ENCODE measurements around the gene CTXND1. TPM values are rescaled to one million over a fixed set of nuclear protein-coding genes. Genes with fewer than 3 reads are reported as not detected.
A peak's percentile ranks its signal among the peaks of the same experiment; 100 is the strongest.
"Not testable (repeated sequence)": the region's sequence is repeated elsewhere in the genome, so short reads cannot be mapped to it uniquely, and the experiment has no call there.

The CTXND1 gene
- total RNA-seq, 1 donor from 2014 or later = not detected

DNA sequence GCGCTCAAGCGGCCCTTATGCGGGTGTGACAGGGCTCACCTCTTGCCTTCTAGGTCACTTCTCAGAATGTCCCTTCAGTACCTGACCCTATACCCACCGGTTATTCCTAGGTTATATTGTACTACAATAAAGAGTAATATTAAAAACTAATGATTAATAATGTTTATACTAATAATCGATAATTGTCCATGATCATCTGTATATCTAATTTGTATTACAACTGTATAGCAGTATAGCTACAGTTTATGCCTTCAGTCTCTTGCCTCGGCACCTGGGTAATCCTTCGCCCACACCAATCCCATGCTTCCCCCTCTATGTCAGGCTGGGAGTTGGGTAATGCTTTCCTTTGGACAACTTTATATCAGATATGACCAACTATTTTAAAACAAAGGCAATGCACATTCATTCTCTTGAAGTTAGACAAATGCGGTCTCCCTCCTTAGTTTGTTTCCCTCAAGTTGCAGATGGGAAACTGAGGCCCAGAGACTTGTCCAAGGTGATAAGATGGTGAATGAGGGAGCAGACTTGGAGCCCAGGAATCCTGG, 95.8 kb downstream of the CTXND1 start:
- DNase-seq (ENCODE audit: low spot score) = no peak
- H3K4me1 Mint-ChIP-seq (ENCODE audit: low read depth) = peaks cover 51% of the 10 kb centered on the region
- H3K4me3 Mint-ChIP-seq (ENCODE audit: low read depth) = no peak overlapping the region
- H3K9me3 Mint-ChIP-seq = no peaks in the 10 kb centered on the region
- peaks cover 48% of the 10 kb centered on the region for H3K36me3 Mint-ChIP-seq (ENCODE audit: low read depth)
- H3K27ac Mint-ChIP-seq = no peak overlapping the region
- H3K27me3 Mint-ChIP-seq (ENCODE audit: low read depth) = peaks cover 2% of the 10 kb centered on the region
- intact Hi-C loops (cut with micrococcal nuclease) = loop anchor here (10.0 kb wide), 1 partner anchor 261 kb away; the partner anchor contains the start of gene MTHFS

DNA sequence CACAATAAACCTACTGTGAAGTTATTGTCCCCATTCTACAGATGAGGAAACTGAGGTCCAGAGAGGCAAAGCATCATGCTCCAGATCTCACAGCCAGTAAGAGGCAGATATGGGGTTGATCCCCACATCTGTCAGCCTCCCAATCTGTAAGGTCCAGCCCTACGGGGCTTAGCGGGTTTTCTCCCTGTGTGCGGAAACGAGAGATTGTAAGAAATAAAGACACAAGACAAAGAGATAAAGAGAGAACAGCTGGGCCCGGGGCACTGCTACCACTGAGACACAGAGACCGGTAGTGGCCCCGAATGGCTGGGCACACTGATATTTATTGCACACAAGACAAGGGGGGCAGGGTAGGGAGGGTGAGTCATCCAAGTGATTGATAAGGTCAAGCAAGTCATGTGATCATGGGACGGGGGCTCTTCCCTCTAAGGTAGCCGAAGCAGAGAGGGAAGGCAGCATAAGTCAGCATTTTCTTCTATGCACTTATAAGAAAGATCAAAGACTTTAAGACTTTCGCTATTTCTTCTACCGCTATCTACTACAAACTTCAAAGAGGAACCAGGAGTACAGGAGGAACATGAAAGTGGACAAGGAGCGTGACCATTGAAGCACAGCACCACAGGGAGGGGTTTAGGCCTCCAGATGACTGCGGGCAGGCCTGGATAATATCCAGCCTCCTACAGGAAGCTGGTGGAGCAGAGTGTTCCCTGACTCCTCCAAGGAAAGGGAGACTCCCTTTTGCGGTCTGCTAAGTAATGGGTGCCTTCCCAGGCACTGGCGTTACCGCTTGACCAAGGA, 96.4 kb downstream of the CTXND1 start:
- intact Hi-C loops (cut with micrococcal nuclease) = loop anchor here (10.0 kb wide), 1 partner anchor 261 kb away; the partner anchor contains the start of gene MTHFS
- Mint-ChIP-seq H3K4me1 (ENCODE audit: low read depth) (peaks cover 44% of the 10 kb centered on the region), H3K36me3 (ENCODE audit: low read depth) (peaks cover 41% of the 10 kb centered on the region)
- H3K4me3 Mint-ChIP-seq (ENCODE audit: low read depth); H3K9me3 Mint-ChIP-seq; DNase-seq (ENCODE audit: low spot score); H3K27ac Mint-ChIP-seq; H3K27me3 Mint-ChIP-seq (ENCODE audit: low read depth): not testable (repeated sequence)

- Mint-ChIP-seq H3K4me1 (ENCODE audit: low read depth) (peaks cover 38% of the 10 kb centered on the region), H3K36me3 (ENCODE audit: low read depth) (peaks cover 35% of the 10 kb centered on the region), H3K4me3 (ENCODE audit: low read depth) (peak overlapping the region; percentile 95), H3K27ac (peak overlapping the region; percentile 66), H3K27me3 (ENCODE audit: low read depth) (peaks cover 2% of the 10 kb centered on the region), H3K9me3 (no peaks in the 10 kb centered on the region)
- intact Hi-C loops (cut with micrococcal nuclease) = loop anchor here (10.0 kb wide), 1 partner anchor 260 kb away; the partner anchor contains the start of gene MTHFS
- DNase-seq (ENCODE audit: low spot score) = no peak
These were observed 97.0 kb downstream of the CTXND1 start for GRCh38 chr15:80155001-80155377.

DNA sequence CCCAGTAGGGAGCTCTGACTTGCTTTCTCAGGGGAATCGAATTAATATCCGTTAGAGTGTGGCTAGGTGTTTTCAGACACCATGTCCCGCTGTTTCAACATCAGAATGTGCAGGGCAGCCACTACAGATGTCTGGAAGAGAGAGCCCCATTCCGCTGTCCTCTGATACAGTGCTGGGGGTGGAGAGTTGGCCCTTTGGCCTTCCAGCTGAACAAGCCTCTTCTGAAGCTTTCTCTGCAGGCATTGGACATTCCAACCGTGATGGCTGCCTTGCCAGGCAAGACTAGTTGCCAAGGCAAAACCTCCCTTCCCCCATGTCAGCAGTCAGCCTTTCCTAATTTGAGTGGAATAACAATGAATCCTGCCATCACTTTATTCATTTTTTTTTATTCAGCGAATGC, 97.7 kb downstream of the CTXND1 start:
- peaks cover 32% of the 10 kb centered on the region for H3K4me1 Mint-ChIP-seq (ENCODE audit: low read depth)
- intact Hi-C loops (cut with micrococcal nuclease) = loop anchor here (5.0 to 10.0 kb wide), 3 partner anchors 187 to 260 kb away; partner anchors contain the start of gene MTHFS
- H3K4me3 Mint-ChIP-seq (ENCODE audit: low read depth) = peak overlapping the region; percentile 95
- peaks cover 29% of the 10 kb centered on the region for H3K36me3 Mint-ChIP-seq (ENCODE audit: low read depth)
- DNase-seq (ENCODE audit: low spot score) = no peak
- H3K27me3 Mint-ChIP-seq (ENCODE audit: low read depth) = peaks cover 2% of the 10 kb centered on the region
- H3K9me3 Mint-ChIP-seq = no peaks in the 10 kb centered on the region
- peak overlapping the region; percentile 95 for H3K27ac Mint-ChIP-seq

DNA sequence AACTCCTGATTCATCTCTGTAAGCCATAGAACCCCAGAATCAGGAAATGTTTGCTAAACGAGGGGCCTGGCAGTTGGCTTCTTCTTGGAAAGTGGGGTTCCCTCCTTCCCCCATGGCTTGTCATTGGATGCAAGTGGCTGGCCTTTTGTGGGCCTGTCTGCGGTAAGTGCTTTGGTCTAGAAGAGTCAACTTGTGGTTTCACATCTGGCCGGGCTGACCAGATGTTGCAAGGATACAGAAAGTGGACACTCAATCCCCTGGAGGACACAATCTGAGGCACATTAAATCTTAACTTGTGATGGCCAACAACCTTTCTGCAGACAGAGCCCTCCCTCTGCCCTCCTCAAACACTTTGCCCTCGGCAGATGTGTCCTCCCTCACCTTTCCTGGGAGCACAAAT, 98.1 kb downstream of the CTXND1 start:
- Mint-ChIP-seq H3K9me3 (no peaks in the 10 kb centered on the region), H3K4me1 (ENCODE audit: low read depth) (peaks cover 30% of the 10 kb centered on the region), H3K4me3 (ENCODE audit: low read depth) (peak overlapping the region; percentile 95), H3K36me3 (ENCODE audit: low read depth) (peaks cover 26% of the 10 kb centered on the region), H3K27me3 (ENCODE audit: low read depth) (peaks cover 2% of the 10 kb centered on the region), H3K27ac (peak overlapping the region; percentile 95)
- DNase-seq (ENCODE audit: low spot score) = no peak
- intact Hi-C loops (cut with micrococcal nuclease) = loop anchor here (2.0 to 10.0 kb wide), 5 partner anchors 81 to 259 kb away; partner anchors contain the start of genes MTHFS and ZFAND6

DNA sequence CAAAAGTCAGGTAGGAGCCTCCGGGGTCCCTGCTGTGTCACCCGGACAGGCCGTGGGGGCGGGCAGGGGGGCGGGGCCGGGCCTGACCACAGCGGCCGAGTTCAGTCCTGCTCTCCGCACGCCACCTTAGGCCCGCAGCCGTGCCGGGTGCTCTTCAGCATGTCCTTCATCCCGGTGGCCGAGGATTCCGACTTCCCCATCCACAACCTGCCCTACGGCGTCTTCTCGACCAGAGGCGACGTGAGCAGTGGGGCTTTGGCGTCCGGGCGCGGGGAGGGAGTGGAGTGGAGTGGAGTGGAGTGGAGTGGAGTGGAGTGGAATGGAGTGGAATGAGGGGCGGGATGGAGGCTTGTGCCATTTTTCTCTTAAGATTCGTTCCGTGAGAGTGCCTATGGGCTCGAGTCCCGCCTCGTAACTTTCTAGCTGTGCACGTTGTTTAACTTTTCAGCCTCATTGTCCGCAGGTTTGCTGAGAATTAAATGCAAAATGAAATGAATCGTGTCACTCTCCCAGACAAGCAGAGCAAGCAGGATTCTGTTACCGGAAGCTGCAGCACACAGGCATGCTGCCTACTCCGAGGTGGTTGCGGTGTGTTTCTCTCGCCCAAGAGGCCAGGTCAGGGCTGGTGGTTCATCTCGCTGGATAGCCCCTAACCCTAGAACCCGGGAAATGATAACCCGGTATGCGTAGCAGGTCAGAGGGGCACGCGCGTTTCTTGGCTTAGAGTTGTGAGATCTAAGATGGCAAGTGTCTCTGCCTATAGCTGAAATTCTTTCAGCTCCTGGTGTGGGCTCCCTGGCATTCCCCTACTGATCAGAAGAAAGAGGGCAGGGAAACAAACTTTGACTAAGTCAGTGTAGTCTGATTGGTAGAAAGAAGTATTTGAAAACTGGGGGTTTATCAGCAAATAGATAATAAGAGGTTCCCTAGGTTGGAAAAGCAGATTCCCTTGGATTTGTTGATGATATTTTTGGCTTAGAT, 98.8 kb downstream of the CTXND1 start, which contains the start of gene FAH:
TSS of gene FAH (plus strand) at position 104 of the 981 bp plus-strand sequence. CDS start at position 160, 56 bp downstream.
- peaks cover 30% of the 10 kb centered on the region for H3K4me1 Mint-ChIP-seq (ENCODE audit: low read depth)
- peak within 1 kb of the TSS; percentile 95 for H3K27ac Mint-ChIP-seq
- intact Hi-C loops (cut with micrococcal nuclease) = loop anchor here (2.0 to 10.0 kb wide), 5 partner anchors 80 to 258 kb away; partner anchors contain the start of genes MTHFS and ZFAND6
- H3K27me3 Mint-ChIP-seq (ENCODE audit: low read depth) = peaks cover 2% of the 10 kb centered on the region
- peaks cover 21% of the 10 kb centered on the region for H3K36me3 Mint-ChIP-seq (ENCODE audit: low read depth)
- DNase-seq (ENCODE audit: low spot score) = peak; percentile 33
- peak within 1 kb of the TSS; percentile 95 for H3K4me3 Mint-ChIP-seq (ENCODE audit: low read depth)
- no peaks in the 10 kb centered on the region for H3K9me3 Mint-ChIP-seq

DNA sequence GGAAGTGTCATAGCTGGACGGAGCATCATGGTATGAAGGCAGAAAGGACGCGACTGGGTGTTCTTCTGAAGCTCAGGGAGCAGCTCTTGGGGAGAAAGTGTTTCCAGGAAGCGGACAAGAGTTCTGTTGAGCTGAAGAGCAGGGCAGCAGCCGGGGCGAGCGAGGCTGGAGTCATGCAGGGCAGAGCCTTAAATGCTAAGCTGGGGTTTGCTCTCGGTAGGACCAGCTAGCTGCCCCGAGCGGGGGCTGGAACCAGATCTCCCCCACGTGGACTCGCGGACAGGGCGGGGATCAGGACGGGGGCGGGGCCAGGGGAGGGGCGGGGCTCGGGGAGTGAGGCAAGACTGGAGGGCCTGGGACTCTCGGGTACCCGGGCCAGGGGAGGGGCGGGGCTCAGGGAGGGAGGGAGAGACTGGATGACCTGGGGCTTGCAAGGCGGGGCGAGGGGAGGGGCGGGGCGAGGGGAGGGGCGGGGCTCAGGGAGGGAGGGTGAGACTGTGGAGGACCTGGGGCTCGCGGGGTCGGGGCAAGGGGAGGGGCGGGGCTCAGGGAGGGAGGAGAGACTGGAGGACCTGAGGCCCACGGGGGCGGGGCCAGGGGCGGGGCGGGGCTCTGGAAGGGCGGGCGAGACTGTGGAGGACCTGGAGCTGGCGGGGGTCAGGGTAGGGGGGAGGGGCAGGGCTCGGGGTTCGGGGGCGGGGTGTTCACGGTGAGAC, 99.7 kb downstream of the CTXND1 start:
- H3K27me3 Mint-ChIP-seq (ENCODE audit: low read depth) = peaks cover 5% of the 10 kb centered on the region
- no peaks in the 10 kb centered on the region for H3K9me3 Mint-ChIP-seq
- H3K4me1 Mint-ChIP-seq (ENCODE audit: low read depth) = peaks cover 30% of the 10 kb centered on the region
- peak overlapping the region; percentile 95 for H3K4me3 Mint-ChIP-seq (ENCODE audit: low read depth)
- intact Hi-C loops (cut with micrococcal nuclease) = loop anchor here (2.0 to 10.0 kb wide), 5 partner anchors 80 to 258 kb away; partner anchors contain the start of genes MTHFS and ZFAND6
- DNase-seq (ENCODE audit: low spot score) = peak; percentile 80
- H3K36me3 Mint-ChIP-seq (ENCODE audit: low read depth) = peaks cover 18% of the 10 kb centered on the region
- H3K27ac Mint-ChIP-seq = peak overlapping the region; percentile 95

DNA sequence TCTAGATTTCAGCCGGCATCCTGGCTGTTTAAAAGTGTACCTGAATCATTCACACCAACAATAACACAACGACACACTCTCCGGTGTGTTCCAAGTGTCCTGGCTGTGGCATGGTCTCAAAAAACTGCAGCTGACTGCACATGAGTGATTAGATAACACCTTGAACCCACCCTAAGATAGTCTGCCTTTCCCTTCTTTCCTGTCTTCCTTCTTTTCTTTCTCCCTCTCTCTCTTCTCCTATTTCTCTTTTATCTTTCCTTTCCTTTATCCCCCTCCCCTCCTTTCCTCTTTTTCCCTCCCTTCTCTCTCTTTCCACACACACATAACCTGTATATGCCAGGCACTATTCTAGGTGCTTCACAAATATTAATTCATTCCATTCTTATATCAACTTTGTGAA, 100.4 kb downstream of the CTXND1 start:
- intact Hi-C loops (cut with micrococcal nuclease) = loop anchor here (5.0 to 10.0 kb wide), 3 partner anchors 184 to 257 kb away; partner anchors contain the start of gene MTHFS
- Mint-ChIP-seq H3K27me3 (ENCODE audit: low read depth) (peaks cover 9% of the 10 kb centered on the region), H3K4me1 (ENCODE audit: low read depth) (peaks cover 30% of the 10 kb centered on the region), H3K36me3 (ENCODE audit: low read depth) (peaks cover 18% of the 10 kb centered on the region), H3K4me3 (ENCODE audit: low read depth) (peak overlapping the region; percentile 78), H3K27ac (peak overlapping the region; percentile 64), H3K9me3 (no peaks in the 10 kb centered on the region)
- no peak for DNase-seq (ENCODE audit: low spot score)

GRCh38 chr15:80151148-80151547, 100.9 kb downstream of the CTXND1 start:
- Mint-ChIP-seq H3K9me3 (no peaks in the 10 kb centered on the region), H3K4me1 (ENCODE audit: low read depth) (peaks cover 30% of the 10 kb centered on the region), H3K27me3 (ENCODE audit: low read depth) (peaks cover 12% of the 10 kb centered on the region), H3K4me3 (ENCODE audit: low read depth) (no peak overlapping the region), H3K36me3 (ENCODE audit: low read depth) (peaks cover 18% of the 10 kb centered on the region), H3K27ac (no peak overlapping the region)
- no peak for DNase-seq (ENCODE audit: low spot score)
- intact Hi-C loops (cut with micrococcal nuclease) = loop anchor here (5.0 to 10.0 kb wide), 3 partner anchors 184 to 256 kb away; partner anchors contain the start of gene MTHFS
